NCI-H1694 treated with DMSO at 0.1 percent for 48 hours (cell line): Measurements from ENCODE around the gene SPTBN4.
"Not testable (repeated sequence)": the region's sequence is repeated elsewhere in the genome, so short reads cannot be mapped to it uniquely, and the experiment has no call there.

Source experiments
- DNase-seq: peaks from one replicate; lab custom pipeline; 2025; lab: John Stamatoyannopoulos, UW

SPTBN4 gene

GRCh38 chr19:40588926-40589569, 122.2 kb downstream of the SPTBN4 start:
- peak; percentile 9 for DNase-seq

- DNase-seq, result no peak
These were observed 123.0 kb downstream of the SPTBN4 start for GRCh38 chr19:40589591-40590429.

GRCh38 chr19:40590464-40591265, 123.9 kb downstream of the SPTBN4 start:
- DNase-seq, result no peak

GRCh38 chr19:40591724-40592123, 124.9 kb downstream of the SPTBN4 start:
- DNase-seq, result not testable (repeated sequence)

- peak; percentile 32 for DNase-seq
These were observed 125.4 kb downstream of the SPTBN4 start for GRCh38 chr19:40592170-40592569.

GRCh38 chr19:40594255-40594654, 127.5 kb downstream of the SPTBN4 start:
- no peak for DNase-seq

- no peak for DNase-seq
These were observed 127.9 kb downstream of the SPTBN4 start for GRCh38 chr19:40594657-40595091.

- DNase-seq, result no peak
These were observed 130.0 kb downstream of the SPTBN4 start for GRCh38 chr19:40596608-40597328.

GRCh38 chr19:40597329-40597838, 130.6 kb downstream of the SPTBN4 start:
- DNase-seq, result no peak

- peak; percentile 90 for DNase-seq
These were observed 131.5 kb downstream of the SPTBN4 start for GRCh38 chr19:40598121-40598917.

- no peak for DNase-seq
These were observed 132.1 kb downstream of the SPTBN4 start for GRCh38 chr19:40598918-40599307.

GRCh38 chr19:40599331-40599901, 132.6 kb downstream of the SPTBN4 start:
- DNase-seq, result peak; percentile 76

- no peak for DNase-seq
These were observed 133.2 kb downstream of the SPTBN4 start for GRCh38 chr19:40599902-40600569.

- DNase-seq, result peak; percentile 44
These were observed 133.9 kb downstream of the SPTBN4 start for GRCh38 chr19:40600570-40601133.

- peak; percentile 49 for DNase-seq
These were observed 134.6 kb downstream of the SPTBN4 start, which contains the start of gene LTBP4 for GRCh38 chr19:40601134-40601974. Gene LTBP4 (plus strand): TSS chr19:40601369. CDS start chr19:40601388, 19 bp downstream.

GRCh38 chr19:40603071-40603388, 136.2 kb downstream of the SPTBN4 start:
- DNase-seq, result peak; percentile 42

GRCh38 chr19:40603389-40604170, 136.8 kb downstream of the SPTBN4 start:
- DNase-seq, result peak; percentile 92

- no peak for DNase-seq
These were observed 137.4 kb downstream of the SPTBN4 start for GRCh38 chr19:40604171-40604646.
